HG02798 (cell line): ENCODE measurements around the gene NELFB.

Experiments
- ATAC-seq: cut with Tn5 transposase; IDR thresholded peaks from one replicate; pipeline ENCODE4 v1.9.1; 2021; ENCODE audit warnings: mild to moderate bottlenecking; ENCODE audit not compliant: unreplicated experiment, poor library complexity

NELFB gene

DNA sequence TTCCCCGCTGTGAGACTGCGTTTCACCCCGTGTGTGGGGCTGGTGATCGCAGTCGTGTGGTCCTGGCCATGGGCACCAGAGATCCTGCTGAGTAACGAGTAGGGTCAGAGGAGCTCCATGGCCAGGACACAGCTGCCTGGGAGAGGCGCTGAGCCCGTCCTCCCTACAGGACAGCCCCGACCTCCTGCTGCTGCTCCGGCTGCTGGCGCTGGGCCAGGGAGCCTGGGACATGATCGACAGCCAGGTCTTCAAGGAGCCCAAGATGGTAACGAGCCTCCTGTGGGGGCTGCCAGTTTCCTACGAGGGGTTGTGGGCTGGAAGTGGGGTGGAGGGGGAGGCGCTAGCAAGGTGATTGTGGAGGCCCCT is 11.0 kb downstream of the NELFB start:
- no peak for ATAC-seq

- no peak for ATAC-seq
These were observed 11.7 kb downstream of the NELFB start for GRCh38 chr9:137266585-137267453.

DNA sequence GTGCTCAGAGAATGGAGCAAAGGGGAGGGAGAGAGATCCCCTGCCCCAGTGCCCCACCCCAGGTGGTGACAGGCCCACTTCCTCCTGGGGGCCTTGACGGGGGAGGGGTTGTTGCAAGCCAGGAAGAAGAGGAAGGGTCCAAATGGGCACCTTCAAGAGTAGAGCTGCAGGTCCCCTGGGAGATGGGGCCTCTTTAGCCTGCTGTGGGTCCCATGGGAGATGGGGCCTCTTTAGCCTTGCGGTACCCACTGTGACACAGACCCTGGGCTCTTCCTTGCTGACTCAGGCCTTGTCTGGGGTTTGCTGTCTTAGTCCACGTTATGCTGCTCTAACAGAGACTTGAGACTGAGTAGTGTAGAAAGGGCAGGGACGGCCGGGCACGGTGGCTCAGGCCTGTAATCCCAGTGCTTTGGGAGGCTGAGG is 12.8 kb downstream of the NELFB start:
- ATAC-seq = peak; percentile 44

DNA sequence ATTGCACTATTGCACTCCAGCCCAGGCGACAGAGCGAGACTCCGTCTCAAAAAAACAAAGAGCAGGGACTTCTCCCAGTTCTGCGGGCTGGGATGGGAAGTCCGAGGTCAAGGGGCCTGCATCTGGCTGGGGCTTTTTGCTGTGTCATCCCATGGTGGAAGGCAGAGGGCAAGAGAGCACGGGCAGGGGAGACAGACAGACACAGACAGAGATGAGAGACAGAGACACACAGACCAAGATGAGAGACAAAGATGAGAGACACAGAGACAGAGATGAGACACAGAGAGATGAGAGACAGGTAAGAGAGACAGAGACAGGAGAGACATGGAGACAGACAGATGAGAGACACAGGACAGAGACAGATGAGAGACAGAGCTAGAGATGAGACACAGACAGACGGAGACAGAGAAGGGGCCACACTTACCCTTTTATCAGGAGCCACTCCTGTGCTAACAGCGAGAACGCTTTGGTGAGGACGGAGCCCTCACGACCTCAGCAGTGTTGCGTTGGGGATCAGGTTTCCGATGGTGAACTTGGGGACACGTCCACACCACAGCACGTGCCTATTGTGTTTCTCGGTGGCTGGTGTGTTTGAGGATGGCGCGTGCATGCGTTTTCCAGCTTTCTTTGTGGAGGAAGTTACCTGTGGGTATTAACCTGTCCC is 13.5 kb downstream of the NELFB start:
- ATAC-seq = no peak

DNA sequence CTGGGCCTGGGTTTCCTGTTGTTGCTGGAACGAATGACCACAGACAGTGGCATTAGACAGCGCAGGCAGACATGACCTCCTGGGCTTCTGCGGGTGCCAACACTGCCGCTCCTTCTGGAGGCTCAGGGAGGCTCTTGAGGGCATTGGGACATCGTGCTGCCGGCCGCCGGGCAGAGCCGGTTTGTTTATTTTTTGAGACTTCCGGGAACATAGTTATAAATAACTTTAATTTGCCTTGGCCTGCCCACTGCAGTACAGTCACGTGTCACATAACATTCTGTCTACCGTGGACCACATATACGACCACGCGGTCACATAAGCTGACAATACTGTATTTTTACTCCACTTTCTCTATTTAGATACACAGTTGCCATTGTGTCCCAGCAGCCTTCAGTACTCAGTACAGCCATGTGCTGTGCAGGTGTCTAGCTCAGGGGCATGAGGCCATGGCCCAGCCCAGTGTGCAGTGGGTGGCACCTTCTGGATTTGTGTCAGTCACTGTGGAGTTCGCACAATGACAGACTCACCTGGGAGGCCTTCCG is 14.2 kb downstream of the NELFB start:
- peak; percentile 38 for ATAC-seq

DNA sequence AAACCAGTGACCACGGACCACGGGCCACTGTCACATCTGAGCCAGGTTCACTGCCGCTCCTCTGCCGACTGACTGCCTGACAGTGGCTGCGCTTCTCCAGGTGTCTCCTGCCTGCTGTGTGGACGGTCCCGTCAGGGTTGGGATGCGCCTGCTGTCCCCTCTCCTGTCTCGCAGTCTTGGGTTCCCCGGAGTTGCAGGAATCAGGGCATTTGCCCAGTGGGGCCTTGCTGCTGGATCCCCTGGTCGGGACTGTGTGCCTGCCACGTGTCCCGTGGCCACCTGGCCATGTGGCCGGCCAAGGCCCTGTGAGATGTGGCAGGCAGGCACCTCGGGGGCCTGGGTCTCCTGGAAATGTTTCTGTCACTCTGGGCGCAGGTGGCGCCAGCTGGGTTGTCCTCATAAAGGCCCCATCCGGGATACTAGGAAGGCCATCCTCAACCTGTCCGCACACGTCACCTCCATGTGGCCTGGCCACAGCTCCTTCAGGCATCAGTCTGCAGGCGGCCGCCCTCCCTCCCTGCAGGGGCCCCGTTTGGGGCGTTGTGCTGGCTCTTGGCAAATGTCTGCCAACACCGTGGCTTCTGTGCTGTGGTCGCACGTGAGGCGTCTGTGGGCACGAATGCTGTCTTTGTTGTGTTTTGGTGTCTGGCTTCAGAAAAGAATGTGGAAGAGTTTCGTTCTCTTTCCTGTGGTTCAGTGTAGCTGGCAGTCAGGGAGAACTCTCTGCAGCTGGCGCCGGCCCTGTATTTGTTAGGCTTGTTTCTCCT is 16.0 kb downstream of the NELFB start:
- no peak for ATAC-seq

DNA sequence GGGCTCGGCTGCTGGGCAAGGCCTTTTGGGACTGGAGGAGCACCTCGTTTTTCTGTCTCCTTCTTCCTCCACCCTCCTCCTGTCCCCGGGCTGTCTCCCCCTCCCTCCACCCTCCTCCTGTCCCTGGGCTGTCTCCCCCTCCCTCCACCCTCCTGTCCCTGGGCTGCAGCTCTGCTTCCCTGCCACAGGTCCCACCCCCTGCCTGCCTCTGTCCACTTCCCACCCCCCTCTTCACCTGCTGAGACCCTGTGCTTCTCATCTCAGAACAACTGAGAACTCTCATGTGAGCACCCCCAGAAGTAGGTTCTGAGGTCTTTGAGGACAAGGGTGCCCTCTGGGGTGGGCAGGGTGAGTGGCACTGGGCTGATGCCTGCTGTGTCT is 16.6 kb downstream of the NELFB start:
- ATAC-seq = no peak

- ATAC-seq = no peak
These were observed 17.3 kb downstream of the NELFB start for GRCh38 chr9:137272241-137273094.

DNA sequence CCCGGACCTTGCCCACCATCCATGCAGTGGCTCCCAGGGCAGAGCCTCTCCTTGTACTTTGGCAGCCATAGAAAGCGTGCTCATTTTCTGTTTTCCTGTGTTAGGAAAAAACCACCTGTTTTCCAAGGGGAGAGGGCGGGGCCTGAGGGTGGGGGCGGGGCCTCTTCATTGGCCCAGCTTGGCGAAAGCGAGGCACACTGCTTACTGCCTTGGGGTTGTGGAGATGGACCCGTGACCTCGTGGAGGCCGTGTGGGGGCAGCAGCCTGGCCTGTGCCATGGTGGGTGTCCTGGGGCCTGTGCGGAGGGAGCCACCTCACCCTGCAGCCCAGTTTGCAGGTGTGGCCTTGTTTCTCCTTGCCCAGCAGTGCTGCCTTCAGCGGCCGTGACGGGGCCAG is 18.0 kb downstream of the NELFB start:
- no peak for ATAC-seq

- ATAC-seq = no peak
These were observed 18.6 kb downstream of the NELFB start for GRCh38 chr9:137273611-137274320.

DNA sequence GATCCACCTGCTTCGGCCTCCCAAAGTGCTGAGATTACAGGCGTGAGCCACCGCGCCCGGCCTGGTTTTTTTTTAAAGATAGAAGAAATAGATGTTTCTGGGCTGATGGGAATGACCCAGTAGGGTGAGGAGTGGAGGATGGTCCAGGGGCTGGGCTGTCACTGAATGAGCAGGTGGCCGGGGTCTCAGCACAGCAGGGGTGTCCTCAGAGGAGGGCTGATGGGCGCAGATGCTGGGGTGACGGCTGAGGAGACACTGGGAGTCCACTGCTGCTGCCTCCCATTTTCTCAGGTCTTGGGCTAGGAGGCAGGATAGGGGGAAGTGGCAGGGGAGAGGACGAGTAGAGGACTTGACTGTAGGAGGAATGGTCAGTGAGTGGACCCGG is 20.1 kb downstream of the NELFB start:
- no peak for ATAC-seq

GRCh38 chr9:137275588-137276472 is 20.7 kb downstream of the NELFB start:
- ATAC-seq = no peak

DNA sequence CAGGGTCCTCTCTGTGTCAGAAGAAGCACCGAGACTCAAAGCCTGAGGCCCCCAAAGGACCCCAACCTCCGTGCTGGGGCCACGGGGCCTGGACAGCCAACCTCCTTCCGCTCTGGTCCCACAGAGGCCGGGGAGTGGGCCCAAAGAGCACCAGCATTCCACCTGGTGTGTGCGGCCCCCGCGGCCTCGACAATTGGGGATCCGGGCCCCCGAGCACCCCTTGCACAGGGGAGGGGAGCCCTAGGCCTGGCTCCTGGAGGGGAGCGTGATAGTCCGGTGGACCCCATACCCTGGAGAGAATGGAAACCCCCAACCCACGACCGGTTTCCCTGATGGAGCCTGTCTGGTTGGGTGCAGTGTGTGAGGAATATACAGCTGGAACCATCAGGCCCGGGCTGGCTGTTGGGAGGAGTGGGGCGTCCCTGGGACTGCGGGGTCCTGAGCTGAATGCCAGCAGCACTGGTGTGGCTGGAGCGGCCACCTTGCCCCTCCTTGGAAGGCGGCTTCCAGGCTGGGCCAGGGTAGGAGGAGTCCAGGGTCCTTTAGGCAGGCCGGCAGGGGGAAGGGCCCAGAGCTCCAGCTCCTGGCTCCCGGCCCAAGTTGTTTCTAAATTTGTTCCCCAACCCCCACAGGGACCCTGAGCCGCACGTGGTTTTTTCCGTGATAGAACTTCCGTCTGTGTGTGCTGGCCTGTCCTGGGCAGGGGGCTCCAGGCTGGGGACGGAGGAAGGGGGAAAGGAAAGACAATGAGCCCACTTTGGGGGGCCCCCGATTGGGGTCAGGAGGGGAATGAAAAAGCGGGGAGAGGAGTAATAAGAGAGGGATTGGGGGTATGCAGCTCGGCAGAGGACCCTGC is 21.6 kb downstream of the NELFB start:
- ATAC-seq = no peak

GRCh38 chr9:137277329-137278041 is 22.4 kb downstream of the NELFB start, which contains the start of gene TOR4A:
TSS of gene TOR4A (plus strand) at chr9:137277726. CDS start at chr9:137278690, 964 bp downstream.
- peak; percentile 64 for ATAC-seq

- no peak for ATAC-seq
These were observed 23.1 kb downstream of the NELFB start for GRCh38 chr9:137278061-137278701.
